GM12878 (cell line): ENCODE measurements around the gene AMHR2. TPM values are rescaled to one million over a fixed set of nuclear protein-coding genes. Genes with fewer than 3 reads are reported as not detected.

ENCODE experiments used
- BCLAF1 ChIP-seq: fragments of 450-650 bp; IDR thresholded peaks from 2 replicates; pipeline ENCODE4 v1.6.1; 2017; ENCODE audit warnings: antibody characterized with exemption, mild to moderate bottlenecking, moderate library complexity
- BMI1 ChIP-seq: fragments of 450-650 bp; IDR thresholded peaks from 2 replicates; pipeline ENCODE4 v1.6.1; 2016; ENCODE audit warnings: mild to moderate bottlenecking, moderate library complexity, borderline replicate concordance
- BRCA1 ChIP-seq: IDR thresholded peaks from 2 replicates; pipeline ENCODE4 v1.6.1; 2011; ENCODE audit warnings: low read depth, low read length, improper control_type of control experiment
- FOXM1 ChIP-seq: IDR thresholded peaks from 2 replicates; pipeline ENCODE4 v1.6.1; 2012; ENCODE audit warnings: low read depth, mild to moderate bottlenecking, inconsistent platforms, low read length, moderate library complexity
- HCFC1 ChIP-seq: fragments of 150-350 bp; IDR thresholded peaks from 2 replicates; pipeline ENCODE4 v1.6.1; 2014; ENCODE audit warnings: low read length
- IKZF1 ChIP-seq: fragments of 450-650 bp; conservative IDR thresholded peaks from 2 replicates; pipeline ENCODE4 v1.6.1; 2017; ENCODE audit warnings: antibody characterized with exemption, mild to moderate bottlenecking
- IRF3 ChIP-seq: fragments of 450-650 bp; IDR thresholded peaks from 2 replicates; pipeline ENCODE4 v1.6.1; 2014; ENCODE audit warnings: mild to moderate bottlenecking
- IRF5 ChIP-seq: fragments of 450-650 bp; IDR thresholded peaks from 2 replicates; pipeline ENCODE4 v1.6.1; 2017; ENCODE audit warnings: borderline replicate concordance
- MAX ChIP-seq: IDR thresholded peaks from 2 replicates; pipeline ENCODE4 v1.6.1; 2012; ENCODE audit warnings: low read depth, low read length, improper control_type of control experiment
- MTA2 ChIP-seq: fragments of 450-650 bp; IDR thresholded peaks from 2 replicates; pipeline ENCODE4 v1.6.1; 2016; ENCODE audit warnings: low read depth, mild to moderate bottlenecking, moderate library complexity
- MYC ChIP-seq: IDR thresholded peaks from 2 replicates; pipeline ENCODE4 v1.6.1; 2011; ENCODE audit warnings: mild to moderate bottlenecking, low read length, moderate library complexity, inconsistent platforms; ENCODE audit not compliant: insufficient read depth, insufficient replicate concordance, insufficient read length, severe bottlenecking
- NFIC ChIP-seq: IDR thresholded peaks from 2 replicates; pipeline ENCODE4 v1.6.1; 2012; ENCODE audit warnings: low read depth, mild to moderate bottlenecking, inconsistent platforms, low read length, moderate library complexity
- RAD21 ChIP-seq: IDR thresholded peaks from 2 replicates; pipeline ENCODE4 v1.6.1; 2011; ENCODE audit warnings: mild to moderate bottlenecking, low read depth, low read length, moderate library complexity; ENCODE audit not compliant: insufficient read depth
- RBBP5 ChIP-seq: fragments of 200-600 bp; sonication (generic); conservative IDR thresholded peaks from 2 replicates; pipeline ENCODE4 v1.6.1; 2016
- RCOR1 ChIP-seq: conservative IDR thresholded peaks from 2 replicates; pipeline ENCODE4 v1.6.1; 2012; ENCODE audit warnings: low read depth, low read length, improper control_type of control experiment
- RELB ChIP-seq: fragments of 450-650 bp; IDR thresholded peaks from 2 replicates; pipeline ENCODE4 v1.6.1; 2017; ENCODE audit warnings: low read depth, mild to moderate bottlenecking, moderate library complexity
- SMAD5 ChIP-seq: IDR thresholded peaks from 2 replicates; pipeline ENCODE4 v1.6.1; 2016; ENCODE audit warnings: antibody characterized with exemption, low read depth
- TAF1 ChIP-seq: IDR thresholded peaks from 2 replicates; pipeline ENCODE4 v1.6.1; 2011; ENCODE audit warnings: mild to moderate bottlenecking, low read depth, low read length, borderline replicate concordance
- TCF3 ChIP-seq: IDR thresholded peaks from 2 replicates; pipeline ENCODE4 v1.6.1; 2012; ENCODE audit warnings: low read depth, mild to moderate bottlenecking, low read length, borderline replicate concordance; ENCODE audit not compliant: insufficient read depth
- TCF7 ChIP-seq: IDR thresholded peaks from 2 replicates; pipeline ENCODE4 v1.6.1; 2014; ENCODE audit warnings: antibody characterized with exemption, borderline replicate concordance
- USF1 ChIP-seq: IDR thresholded peaks from 2 replicates; pipeline ENCODE4 v1.6.1; 2011; ENCODE audit warnings: borderline replicate concordance, low read depth, mild to moderate bottlenecking, moderate library complexity, mixed read lengths, low read length; ENCODE audit not compliant: insufficient read depth; ENCODE audit errors: extremely low read length
- ZNF207 ChIP-seq: fragments of 450-650 bp; IDR thresholded peaks from 2 replicates; pipeline ENCODE4 v1.6.1; 2014; ENCODE audit warnings: antibody characterized with exemption, mild to moderate bottlenecking, borderline replicate concordance
- ZNF622 ChIP-seq: fragments of 450-650 bp; IDR thresholded peaks from 2 replicates; pipeline ENCODE4 v1.6.1; 2017; ENCODE audit warnings: mild to moderate bottlenecking, inconsistent platforms
- polyA plus RNA-seq, 11 experiments: library from polyadenylated mRNA; depleted of rRNA in 4 of 11; unstranded in 6 of 11; stranded (reverse) in 5 of 11; fragments of >200 nt; fragmentation: Nextera tagmentation in 4 of 11; fragmentation: Illumina TruSeq in 1 of 11; extraction: Ambion mirVana in 4 of 11; extraction: Trizol in 1 of 11; gene quantifications; 1 replicate in 1 of 11; 2 replicates in 10 of 11; pipeline versions ENCODE4 v1.2.1 to v1.2.3, GENCODE V29; 2011 to 2016; ENCODE audit warnings: inconsistent platforms in 2 of 11, missing spikeins in 2 of 11, low read depth in 1 of 11
- total RNA-seq, 4 experiments: library from RNA; depleted of rRNA in 3 of 4; stranded (reverse); fragments of >200 nt in 3 of 4; fragmentation: Illumina TruSeq in 1 of 4; extraction: Trizol in 1 of 4; gene quantifications; 2 replicates each; pipeline versions ENCODE4 v1.2.1 to v1.2.3, GENCODE V29; 2013 to 2021

AMHR2 gene
- total and polyA plus RNA-seq, 10 of the 15 experiments (the other 5 are each of a cell fraction or from before 2014, with no cell fraction given): 0.06 TPM; not detected in 9

GRCh38 chr12:53378724-53379388, 44.8 kb upstream of the AMHR2 start (continued):
- TF ChIP-seq RELB (no peak), RCOR1 (no peak), HCFC1 (no peak), TCF3 (no peak), SMAD5 (no peak; the same call in 1 of the 2 replicates), ZNF207 (0 out of 2 replicates have a peak, but pooled peaks have one; percentile 72), NFIC (0 out of 2 replicates have a peak, but pooled peaks have one; percentile 52), ZNF622 (no peak), BMI1 (no peak), FOXM1 (no peak), BCLAF1 (no peak), BRCA1 (no peak), IKZF1 (peak; percentile 63; the same call in 1 of the 2 replicates), USF1 (no peak), IRF3 (no peak), MYC (no peak), TAF1 (no peak), IRF5 (no peak), MTA2 (peak; percentile 31), RBBP5 (no peak), TCF7 (no peak), MAX (no peak), RAD21 (no peak)
